Psoas muscle (tissue), 8 donors: ENCODE results near the gene DSC2. TPM values are rescaled to one million over a fixed set of nuclear protein-coding genes. Genes with fewer than 3 reads are reported as not detected.

Experiments
- ATAC-seq, 4 donors: fragments of 200-7000 bp; cut with Tn5 transposase; one replicate each; pipeline ENCODE4 v1.9.1; 2020; ENCODE audit warnings: moderate library complexity in 3 of 4, mild to moderate bottlenecking in 2 of 4
- DNase-seq, 2 donors: peaks; one replicate each; pipeline ENCODE4 v3.0.0-alpha.2; 2020
- H3K27ac ChIP-seq: fragments of 200-600 bp; one replicate; pipeline ENCODE4 v1.8.0; 2022
- H3K27me3 ChIP-seq, 3 donors: fragments of 200-600 bp in 1 of 3; one replicate each; pipeline versions ENCODE4 v1.6.1 to v1.8.0; 2013 to 2022; ENCODE audit warnings: low read length in 2 of 3, mild to moderate bottlenecking in 2 of 3, moderate library complexity in 1 of 3; ENCODE audit not compliant: insufficient read depth in 3 of 3
- H3K36me3 ChIP-seq, 2 donors: fragments of 200-600 bp in 1 of 2; one replicate each; pipeline versions ENCODE4 v1.6.1 to v1.8.0; 2013 to 2022; ENCODE audit warnings: low read depth in 1 of 2, mild to moderate bottlenecking in 1 of 2, moderate library complexity in 1 of 2; ENCODE audit not compliant: insufficient read depth in 1 of 2
- H3K4me1 ChIP-seq: fragments of 200-600 bp; one replicate; pipeline ENCODE4 v1.8.0; 2022
- H3K4me3 ChIP-seq: fragments of 200-600 bp; one replicate; pipeline ENCODE4 v1.8.0; 2022; ENCODE audit warnings: mild to moderate bottlenecking
- H3K9me3 ChIP-seq: fragments of 200-600 bp; one replicate; pipeline ENCODE4 v1.8.0; 2022
- CTCF ChIP-seq: fragments of 200-600 bp; IDR thresholded peaks from one replicate; pipeline ENCODE4 v1.8.0; 2022; ENCODE audit warnings: antibody characterized with exemption
- WGBS, 3 donors: extraction: QIAGEN DNeasy Blood & Tissue Kit; methylation state at CpG; one replicate each; pipeline versions ENCODE4 v1.1.6 to v1.1.7; 2013; 5-methylcytosine and 5-hydroxymethylcytosine counted together
- intact Hi-C, 2 donors: fragments of 100-400 bp; cut with DNase I; formaldehyde crosslinking; loops; one replicate each; pipeline versions ENCODE4 v1.11.0 to v1.14.2; 2022
- polyA plus RNA-seq, 3 donors: library from polyadenylated mRNA; stranded (reverse); fragments of 200-250 nt; gene quantifications; one replicate each; pipeline ENCODE4 v1.2.3, GENCODE V29; 2013
- total RNA-seq, 4 donors: library from RNA; stranded (reverse); fragmentation: NEBNext Ultra II Directional in 2 of 4; extraction: Animal tissue kit (Norgen Biotek cat#: 25700) in 2 of 4; gene quantifications; one replicate each; pipeline versions ENCODE4 v1.2.1 to v1.2.4, GENCODE V29; 2021 to 2023
- donor health status: healthy with polysubstance abuse.
- donor health status: DM: no; HTN: no; CAD: no; lungs with moderate emphysema.
- donor health status: Bipolar disorder and iron deficiency.
- donor health status: healthy.
- donor health status: DM: yes; HTN: yes; CAD: no.
- donor health status: DM: no; HTN: no; CAD: no.
- donor health status: DM: no; HTN: no; CAD: no.
- donor health status: DM: yes; HTN: yes; CAD: no.

DSC2 gene
- total and polyA plus RNA-seq, 7 donors: 0.11 to 2.4 (median 0.66) TPM

GRCh38 chr18:31064130-31064529 is 38.1 kb downstream of the DSC2 start:
- ATAC-seq (no peak), DNase-seq (no peak)
- Histone ChIP-seq H3K4me3 (no peak overlapping the region), H3K27ac (no peak overlapping the region), H3K27me3 (no peaks in the 10 kb centered on the region), H3K36me3 (no peaks in the 10 kb centered on the region), H3K4me1 (no peaks in the 10 kb centered on the region), H3K9me3 (no peaks in the 10 kb centered on the region)
- WGBS, 3 donors: 38 to 50% (median 45%) methylated on average over 1 of the region's 1 CpG
- intact Hi-C loops: no loop called here
- no peak for TF ChIP-seq CTCF

GRCh38 chr18:31061945-31062344 is 40.3 kb downstream of the DSC2 start:
- TF ChIP-seq CTCF: no peak
- Histone ChIP-seq H3K36me3 (no peaks in the 10 kb centered on the region), H3K9me3 (no peaks in the 10 kb centered on the region), H3K4me1 (no peaks in the 10 kb centered on the region), H3K27me3 (no peaks in the 10 kb centered on the region), H3K27ac (no peak overlapping the region), H3K4me3 (no peak overlapping the region)
- no peak for ATAC-seq
- intact Hi-C loops: no loop called here
- no peak for DNase-seq
- 40 to 59% (median 55%) methylated on average over 4 of the region's 4 CpGs for WGBS, 3 donors

GRCh38 chr18:31058897-31059296 is 43.3 kb downstream of the DSC2 start:
- Histone ChIP-seq H3K9me3 (no peaks in the 10 kb centered on the region), H3K36me3 (no peaks in the 10 kb centered on the region), H3K4me3 (no peak overlapping the region), H3K27ac (no peak overlapping the region), H3K27me3 (no peaks in the 10 kb centered on the region), H3K4me1 (no peaks in the 10 kb centered on the region)
- intact Hi-C loops: no loop called here
- ATAC-seq (no peak), DNase-seq (no peak)
- WGBS, 3 donors: 71 to 79% (median 76%) methylated on average over 3 of the region's 3 CpGs
- no peak for TF ChIP-seq CTCF

- H3K36me3 ChIP-seq: no peaks in the 10 kb centered on the region
- TF ChIP-seq CTCF: no peak
- ATAC-seq: no peak
- DNase-seq: no peak
- intact Hi-C loops: no loop called here
- no peaks in the 10 kb centered on the region for H3K9me3 ChIP-seq
- no peaks in the 10 kb centered on the region for H3K27me3 ChIP-seq
- no peak overlapping the region for H3K4me3 ChIP-seq
- 74 to 79% (median 75%) methylated on average over 4 of the region's 4 CpGs for WGBS, 3 donors
- no peaks in the 10 kb centered on the region for H3K4me1 ChIP-seq
- no peak overlapping the region for H3K27ac ChIP-seq
Measured at GRCh38 chr18:31057917-31058316, 44.3 kb downstream of the DSC2 start.

GRCh38 chr18:31057051-31057450 is 45.2 kb downstream of the DSC2 start:
- ATAC-seq (no peak), DNase-seq (no peak)
- intact Hi-C loops: no loop called here
- Histone ChIP-seq H3K27me3 (no peaks in the 10 kb centered on the region), H3K27ac (no peak overlapping the region), H3K36me3 (no peaks in the 10 kb centered on the region), H3K9me3 (no peaks in the 10 kb centered on the region), H3K4me3 (no peak overlapping the region), H3K4me1 (no peaks in the 10 kb centered on the region)
- 30 to 47% (median 36%) methylated on average over 5 of the region's 5 CpGs for WGBS, 3 donors
- no peak for TF ChIP-seq CTCF
